A549 (cell line): ENCODE measurements around the gene NDEL1.

Experiments used
- CTCF ChIP-seq: fragments of >200 bp; sonication (Bioruptor Twin); formaldehyde crosslinking; IDR thresholded peaks from 3 replicates; pipeline ENCODE4 v1.5.1; 2016
- POLR2A ChIP-seq: IDR thresholded peaks from 2 replicates; pipeline ENCODE4 v1.6.1; 2012; ENCODE audit warnings: mild to moderate bottlenecking, low read length

DNA sequence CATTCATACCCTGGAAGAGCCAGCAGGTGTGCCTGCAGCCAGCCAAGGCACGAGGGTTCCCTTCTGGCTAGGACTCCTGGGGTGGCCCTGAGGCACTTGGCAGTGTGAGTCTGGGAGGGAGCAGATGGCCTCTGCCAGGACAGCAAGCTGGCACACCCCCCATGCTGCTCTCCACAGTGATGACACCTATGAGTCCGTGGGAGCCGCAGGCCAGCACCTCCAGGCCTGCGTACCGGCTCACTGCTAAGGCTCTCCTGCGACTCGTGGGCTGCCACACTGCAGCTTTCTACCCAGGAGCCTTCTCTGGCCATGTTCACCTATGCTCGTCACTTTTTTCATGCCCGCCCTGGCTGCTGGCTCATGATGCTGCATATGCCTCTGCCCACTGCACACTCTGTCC lies 68.1 kb downstream of the NDEL1 start:
- TF ChIP-seq POLR2A (no peak), CTCF (no peak)
